VCaP (cell line): Measurements from ENCODE around the gene LAMTOR1.
"Not testable (repeated sequence)": the region's sequence is repeated elsewhere in the genome, so short reads cannot be mapped to it uniquely, and the experiment has no call there.

ENCODE experiments used
- H3K27ac ChIP-seq: fragments of 450-650 bp; 2 replicates; pipeline ENCODE4 v1.5.1; 2017
- CTCF ChIP-seq: fragments of 450-650 bp; conservative IDR thresholded peaks from 2 replicates; pipeline ENCODE4 v1.5.1; 2017; ENCODE audit warnings: mild to moderate bottlenecking, moderate library complexity

The LAMTOR1 gene

GRCh38 chr11:72139500-72139899, 36.4 kb upstream of the LAMTOR1 start:
- no peak overlapping the region for H3K27ac ChIP-seq
- TF ChIP-seq CTCF, result no peak

GRCh38 chr11:72138821-72139390, 35.8 kb upstream of the LAMTOR1 start:
- TF ChIP-seq CTCF, result no peak
- H3K27ac ChIP-seq, result no peak overlapping the region

- TF ChIP-seq CTCF, result no peak
- no peak overlapping the region for H3K27ac ChIP-seq
Measured at GRCh38 chr11:72136684-72137262, 33.7 kb upstream of the LAMTOR1 start.

GRCh38 chr11:72135891-72136683, 33.0 kb upstream of the LAMTOR1 start:
- H3K27ac ChIP-seq, result no peak overlapping the region

GRCh38 chr11:72135473-72135872, 32.4 kb upstream of the LAMTOR1 start, which contains the start of gene FOLR3:
FOLR3 (plus strand) TSS chr11:72135725; CDS start chr11:72135953, 228 bp downstream.
- H3K27ac ChIP-seq, result not testable (repeated sequence)

More at GRCh38 chr11:72135891-72136683, 33.0 kb upstream of the LAMTOR1 start:
- no peak for TF ChIP-seq CTCF

DNA sequence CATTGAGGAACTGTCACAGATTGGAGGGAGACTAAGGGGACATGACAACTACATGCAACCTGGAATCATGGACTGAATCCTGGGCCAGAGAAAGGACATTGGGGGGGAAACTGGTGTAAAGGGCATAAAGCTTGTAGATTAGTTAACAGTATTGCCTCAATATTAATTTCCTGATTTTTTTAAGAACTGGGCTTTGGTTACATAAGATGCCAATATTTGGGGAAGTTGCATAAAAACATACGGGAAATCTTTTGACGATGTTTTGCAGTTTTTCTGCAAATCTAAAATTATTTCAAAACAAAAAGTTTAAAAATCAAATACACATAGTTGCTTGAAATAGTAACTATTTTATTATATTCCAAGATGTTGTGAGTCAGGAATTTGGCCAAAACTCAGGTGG, 29.5 kb upstream of the LAMTOR1 start:
- TF ChIP-seq CTCF, result no peak

GRCh38 chr11:72129381-72129780, 26.3 kb upstream of the LAMTOR1 start:
- no peak for TF ChIP-seq CTCF
- H3K27ac ChIP-seq, result no peak overlapping the region

More for the DNA sequence above, 29.5 kb upstream of the LAMTOR1 start:
- no peak overlapping the region for H3K27ac ChIP-seq
